Glomerular visceral epithelial cell (primary cell): ENCODE measurements around the gene SPARCL1.
"Not testable (repeated sequence)": the region's sequence is repeated elsewhere in the genome, so short reads cannot be mapped to it uniquely, and the experiment has no call there.

Experiments used
- DNase-seq: peaks from one replicate; pipeline ENCODE4 v3.0.0-alpha.2; 2016; ENCODE audit errors: extremely low spot score

SPARCL1 gene, protein sequence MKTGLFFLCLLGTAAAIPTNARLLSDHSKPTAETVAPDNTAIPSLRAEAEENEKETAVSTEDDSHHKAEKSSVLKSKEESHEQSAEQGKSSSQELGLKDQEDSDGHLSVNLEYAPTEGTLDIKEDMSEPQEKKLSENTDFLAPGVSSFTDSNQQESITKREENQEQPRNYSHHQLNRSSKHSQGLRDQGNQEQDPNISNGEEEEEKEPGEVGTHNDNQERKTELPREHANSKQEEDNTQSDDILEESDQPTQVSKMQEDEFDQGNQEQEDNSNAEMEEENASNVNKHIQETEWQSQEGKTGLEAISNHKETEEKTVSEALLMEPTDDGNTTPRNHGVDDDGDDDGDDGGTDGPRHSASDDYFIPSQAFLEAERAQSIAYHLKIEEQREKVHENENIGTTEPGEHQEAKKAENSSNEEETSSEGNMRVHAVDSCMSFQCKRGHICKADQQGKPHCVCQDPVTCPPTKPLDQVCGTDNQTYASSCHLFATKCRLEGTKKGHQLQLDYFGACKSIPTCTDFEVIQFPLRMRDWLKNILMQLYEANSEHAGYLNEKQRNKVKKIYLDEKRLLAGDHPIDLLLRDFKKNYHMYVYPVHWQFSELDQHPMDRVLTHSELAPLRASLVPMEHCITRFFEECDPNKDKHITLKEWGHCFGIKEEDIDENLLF

DNA sequence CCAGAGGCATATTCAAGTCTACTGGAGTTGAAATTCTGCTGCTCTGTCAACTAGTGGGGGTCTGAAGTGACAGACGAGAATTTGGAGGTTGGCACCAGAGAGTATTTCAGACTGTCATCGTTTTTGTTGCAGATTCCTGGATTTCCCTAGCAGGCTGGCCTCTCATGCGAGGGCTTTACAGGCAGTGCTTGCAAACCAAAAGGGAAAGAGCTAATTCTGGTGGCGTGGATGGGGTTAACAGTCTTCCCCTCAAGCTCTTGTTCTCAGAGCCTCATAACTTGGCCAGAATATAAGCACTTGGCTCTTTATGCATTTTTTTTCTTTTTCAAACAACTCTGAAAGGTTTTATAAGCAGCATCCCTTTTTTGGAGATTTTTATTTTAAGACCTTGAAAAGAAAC, at the start of gene SPARCL1:
Gene SPARCL1, minus strand, starts transcription at position 190 of the 400 bp plus-strand sequence. CDS start 29,802 bp downstream, outside the sequence.
- no peak for DNase-seq

DNA sequence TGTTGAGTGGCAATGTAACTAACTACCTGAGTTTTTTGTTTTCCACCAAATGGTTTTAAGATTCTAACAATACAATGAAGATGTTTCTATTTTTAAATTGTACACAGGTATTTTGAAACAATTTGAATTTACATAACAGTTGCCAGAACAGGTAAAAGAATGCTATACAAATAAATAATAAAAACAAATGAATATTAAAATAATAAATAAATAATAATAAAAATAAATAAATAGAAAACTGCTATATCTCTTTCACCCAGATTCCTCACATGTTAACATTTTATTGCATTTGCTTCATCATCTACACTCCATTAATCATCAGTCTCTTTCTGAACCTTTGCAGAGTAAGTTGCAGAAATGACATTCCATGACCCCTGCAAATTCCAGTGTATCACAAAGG, 46.8 kb upstream of the SPARCL1 start:
- no peak for DNase-seq

DNA sequence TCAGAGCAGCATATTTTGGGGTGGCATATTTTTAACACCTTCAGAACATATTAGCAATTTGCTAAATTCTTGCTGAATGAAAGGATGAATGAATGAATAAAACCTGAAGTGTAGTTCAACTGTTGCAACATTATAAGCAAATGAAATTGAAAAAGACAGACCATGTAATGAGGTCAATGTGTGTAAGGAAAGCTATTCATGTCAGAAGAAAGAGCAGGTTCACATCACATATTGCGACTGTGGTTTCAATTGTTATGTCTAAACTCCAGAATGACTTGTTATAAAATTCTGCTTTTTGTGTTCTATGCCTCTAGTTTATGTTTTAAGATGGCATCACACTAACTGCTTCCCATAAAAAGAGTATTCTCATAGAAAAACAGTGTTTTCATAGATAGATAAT, 46.2 kb upstream of the SPARCL1 start:
- DNase-seq, result no peak

DNA sequence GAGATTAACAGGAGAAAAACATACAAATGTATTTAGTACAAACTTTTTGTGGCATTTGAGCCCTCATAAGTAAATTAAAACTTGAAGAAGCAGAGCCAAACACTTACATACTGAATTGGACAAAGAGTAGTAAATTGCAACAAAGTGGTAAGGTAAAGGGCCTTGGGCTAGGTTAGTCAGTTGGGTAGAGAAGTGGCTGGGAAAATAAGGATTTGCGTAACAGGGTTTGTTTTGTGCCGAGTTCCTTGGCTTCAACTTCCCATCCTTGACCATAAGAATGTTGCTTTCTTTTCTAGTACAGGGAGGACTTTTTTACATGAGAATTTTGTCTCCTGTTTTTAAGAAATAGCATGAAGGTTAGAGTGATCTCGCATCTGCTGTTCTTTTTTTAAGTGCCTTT, 45.8 kb upstream of the SPARCL1 start:
- no peak for DNase-seq

DNA sequence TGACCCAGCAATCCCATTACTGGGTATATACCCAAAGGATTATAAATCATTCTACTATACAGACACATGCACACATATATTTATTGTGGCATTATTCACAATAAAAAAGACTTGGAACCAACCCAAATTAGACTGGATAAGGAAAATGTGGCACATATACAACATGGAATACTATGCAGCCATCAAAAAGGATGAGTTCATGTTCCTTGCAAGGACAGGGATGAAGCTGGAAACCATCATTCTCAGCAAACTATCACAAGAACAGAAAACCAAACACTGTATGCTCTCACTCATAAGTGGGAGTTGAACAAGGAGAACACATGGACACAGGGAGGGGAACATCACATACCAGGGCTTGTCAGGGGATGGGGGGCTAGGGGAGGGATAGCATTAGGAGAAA, 45.2 kb upstream of the SPARCL1 start:
- DNase-seq, result not testable (repeated sequence)

DNA sequence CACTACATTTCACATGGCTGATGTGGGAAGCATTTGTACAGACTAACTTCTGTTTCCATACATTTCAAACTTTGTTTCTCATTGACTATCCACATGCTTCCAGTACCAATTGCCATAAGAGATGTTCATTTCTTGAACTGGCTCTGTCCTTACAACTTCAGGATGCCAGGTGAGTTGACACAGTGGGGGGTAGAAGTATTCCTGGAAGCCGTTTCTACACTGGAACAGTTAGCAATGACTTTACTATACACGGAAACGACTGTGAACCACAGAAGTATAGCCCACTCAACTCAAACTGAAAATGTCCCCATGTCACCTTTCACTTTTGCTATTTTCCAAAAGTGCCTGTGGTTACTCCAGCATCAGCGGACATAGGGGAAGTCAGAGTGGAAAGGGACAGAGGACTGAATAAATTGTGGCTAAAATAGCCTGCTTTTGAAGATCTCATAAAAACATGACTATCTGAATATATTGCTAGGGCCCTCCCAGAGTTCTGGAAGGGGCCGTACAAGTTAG, 41.2 kb upstream of the SPARCL1 start:
- DNase-seq, result no peak

DNA sequence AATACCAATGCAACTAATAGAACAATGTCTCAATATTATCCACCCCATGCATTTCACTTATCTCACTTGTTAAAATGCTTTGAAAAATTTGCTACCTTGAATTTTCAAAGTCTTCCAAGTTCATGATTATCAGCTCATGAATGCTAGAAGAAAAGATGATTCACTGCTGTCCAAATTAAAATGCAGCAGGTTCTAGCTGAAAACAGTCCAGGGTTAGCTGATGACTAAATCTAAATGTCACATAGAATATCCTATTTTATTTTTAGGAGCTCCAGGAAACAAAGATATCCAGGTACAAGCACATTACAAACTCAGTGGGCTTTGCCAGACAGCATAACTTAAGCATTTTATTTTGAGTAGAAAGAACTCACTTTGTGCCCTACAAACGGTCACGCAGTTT, 38.0 kb upstream of the SPARCL1 start:
- DNase-seq, result no peak

DNA sequence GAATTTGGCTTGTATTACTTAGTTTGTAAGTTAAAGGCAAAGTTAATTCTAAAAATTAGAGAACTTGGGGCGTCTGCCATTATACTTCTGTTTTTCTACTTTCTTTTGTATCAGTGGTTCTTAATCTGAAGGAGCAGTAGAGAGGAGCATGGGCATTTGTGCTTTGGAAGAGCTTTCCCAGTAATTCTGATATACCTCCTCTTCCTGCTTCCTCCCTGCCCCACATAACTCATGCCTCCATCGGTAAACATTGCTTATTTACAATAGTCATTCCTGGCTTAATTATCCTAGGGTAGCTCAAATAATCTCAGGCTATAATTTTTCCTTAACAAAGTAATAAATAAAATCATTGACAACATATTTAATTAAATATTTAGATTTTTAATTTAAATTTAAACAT, 37.1 kb upstream of the SPARCL1 start:
- DNase-seq, result no peak

DNA sequence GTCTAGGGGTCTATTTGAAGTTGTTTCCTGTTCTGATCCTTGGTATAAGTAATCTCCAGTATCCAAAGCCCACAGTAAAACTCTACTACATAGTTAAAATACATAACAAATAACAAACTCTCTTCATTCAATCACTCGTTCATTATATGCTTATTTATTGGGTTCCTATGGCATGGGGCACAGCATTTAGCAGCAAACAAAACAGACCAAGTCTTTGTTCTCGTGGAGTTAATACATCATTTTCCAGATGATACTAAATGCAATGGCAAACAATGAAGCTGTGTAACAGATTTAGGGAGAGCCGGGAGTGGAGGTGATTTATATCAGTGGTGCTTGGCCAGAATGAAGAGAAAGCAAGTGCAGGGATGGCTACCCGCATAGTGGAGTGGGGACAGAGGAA, 36.6 kb upstream of the SPARCL1 start:
- no peak for DNase-seq

DNA sequence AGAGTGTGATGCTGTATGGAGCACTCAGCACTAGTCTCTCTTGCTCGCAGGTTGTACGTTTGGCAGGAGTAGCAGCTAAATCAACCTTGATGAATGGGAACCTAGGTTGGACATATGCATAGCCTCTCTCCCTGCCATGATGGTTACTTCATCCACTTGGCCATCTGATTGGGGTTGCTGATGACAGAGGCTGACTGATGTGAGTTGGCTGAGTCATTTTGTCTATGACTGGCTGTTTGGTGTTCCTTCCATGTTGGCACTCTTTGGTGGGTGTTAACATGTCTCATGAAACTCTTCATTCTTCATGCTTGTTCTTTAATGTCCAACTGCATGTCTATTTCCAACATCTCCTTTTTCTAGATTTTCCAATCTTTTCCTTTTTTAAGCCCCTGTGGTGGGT, 31.6 kb upstream of the SPARCL1 start:
- DNase-seq, result no peak

DNA sequence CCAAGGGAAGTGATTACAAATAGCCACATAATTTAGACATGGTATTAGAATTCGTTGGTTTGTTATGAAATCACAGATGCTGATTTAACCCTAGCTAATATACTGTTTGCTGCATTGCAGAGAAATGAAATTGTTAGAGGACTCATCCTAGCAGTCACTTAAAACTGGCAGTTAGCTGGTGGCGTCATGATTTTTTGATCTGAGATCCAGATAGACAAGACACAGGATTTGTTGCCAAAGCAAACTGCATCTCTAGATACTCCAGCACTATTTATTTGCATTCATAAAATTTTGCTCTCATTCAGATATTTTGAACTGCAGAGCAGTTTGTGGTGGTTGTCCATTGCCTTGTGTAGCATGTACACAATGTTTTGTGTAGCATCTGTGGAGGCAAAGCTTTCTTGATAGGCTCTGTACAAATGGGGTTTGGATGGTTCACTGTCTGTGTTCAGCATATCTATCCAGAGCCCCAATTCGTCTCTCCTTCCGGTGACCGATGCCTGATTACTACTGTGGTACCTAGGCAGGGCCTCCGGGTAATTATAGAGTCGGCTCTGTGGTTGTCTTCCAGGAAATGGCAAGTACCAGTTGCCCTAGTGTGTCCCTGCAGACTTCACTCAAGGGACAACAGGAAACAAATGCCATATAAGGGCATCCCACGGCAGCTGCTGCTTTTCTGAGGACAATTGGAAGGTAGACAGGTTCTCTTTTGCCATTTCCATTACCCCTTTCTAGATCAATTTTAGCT, 30.1 kb upstream of the SPARCL1 start:
- no peak for DNase-seq

DNA sequence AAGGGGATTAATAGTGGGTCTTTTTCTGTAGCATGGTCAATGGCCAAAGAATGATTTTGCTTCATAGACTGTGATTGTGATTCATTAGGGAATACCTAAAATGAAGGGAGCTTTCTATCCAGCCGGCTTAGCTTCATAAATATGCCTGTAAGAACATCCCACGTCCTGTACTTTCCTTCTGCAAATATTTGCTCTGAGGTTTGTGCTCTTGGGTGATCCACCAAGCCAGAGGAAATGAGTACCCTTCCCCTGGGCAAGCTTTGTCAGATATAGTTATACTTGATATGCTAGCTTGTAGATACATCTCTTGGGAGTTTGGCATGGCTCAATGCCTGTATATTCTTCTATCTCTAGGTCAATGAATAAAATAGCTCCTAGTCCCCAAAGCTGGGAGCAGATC, 28.2 kb upstream of the SPARCL1 start:
- DNase-seq, result no peak

DNA sequence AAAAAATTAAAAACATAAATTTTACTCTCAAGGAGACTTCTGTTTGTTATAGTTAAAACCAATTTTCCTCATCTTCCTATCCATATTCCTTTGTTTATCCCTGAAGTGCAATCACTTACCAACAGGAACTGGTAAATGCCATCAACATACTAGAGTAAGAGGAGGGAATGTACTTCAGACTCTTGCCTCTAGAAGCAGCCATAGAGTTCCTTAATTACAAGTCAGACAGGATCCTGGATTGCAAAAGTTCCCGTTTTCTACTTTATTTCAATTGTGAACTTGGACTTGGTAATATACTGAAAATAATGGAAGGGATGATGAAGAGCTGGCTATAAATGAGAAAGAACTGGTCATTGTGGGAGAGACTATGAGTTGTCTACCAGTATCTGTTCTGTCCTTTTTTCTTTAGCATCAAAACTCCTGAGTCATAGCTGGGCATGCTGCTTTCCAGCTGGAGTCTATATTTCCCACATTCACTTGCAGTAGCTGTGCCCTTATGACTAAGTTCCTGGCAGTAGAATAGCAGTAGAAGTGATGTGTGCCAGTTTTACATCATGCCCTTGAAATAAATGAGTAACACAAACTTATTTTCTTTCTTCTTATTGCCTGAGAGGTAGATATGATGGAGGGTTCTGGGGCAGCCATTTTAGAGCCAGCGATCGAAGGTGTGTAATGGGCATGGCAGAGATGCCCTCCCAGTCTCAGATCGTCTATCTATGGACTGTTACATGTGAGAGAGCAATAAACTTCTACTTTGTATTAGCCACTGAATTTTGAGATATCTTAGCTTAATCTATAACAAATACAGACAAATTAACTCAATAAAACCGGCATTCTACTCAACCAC, 26.8 kb upstream of the SPARCL1 start:
- DNase-seq, result peak; percentile 68

DNA sequence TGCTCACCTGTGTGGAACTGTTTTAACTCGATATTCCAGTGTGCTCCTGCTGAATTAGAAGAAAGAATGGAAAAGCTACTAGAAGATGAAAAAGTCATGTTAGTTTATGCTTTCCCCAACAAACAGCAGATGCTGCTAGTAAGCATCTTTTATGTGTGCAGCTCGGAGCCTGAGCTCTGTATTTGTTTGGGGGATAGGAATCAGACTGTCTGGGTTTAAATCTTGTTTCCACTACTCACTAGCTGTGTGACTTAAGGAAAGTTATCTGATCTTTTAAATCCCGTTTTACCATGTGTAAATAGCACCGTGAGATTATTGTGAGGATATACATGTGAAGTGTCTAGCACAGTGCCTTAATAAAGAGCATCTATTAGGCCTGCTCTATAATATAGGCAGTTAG, 24.0 kb upstream of the SPARCL1 start:
- no peak for DNase-seq

DNA sequence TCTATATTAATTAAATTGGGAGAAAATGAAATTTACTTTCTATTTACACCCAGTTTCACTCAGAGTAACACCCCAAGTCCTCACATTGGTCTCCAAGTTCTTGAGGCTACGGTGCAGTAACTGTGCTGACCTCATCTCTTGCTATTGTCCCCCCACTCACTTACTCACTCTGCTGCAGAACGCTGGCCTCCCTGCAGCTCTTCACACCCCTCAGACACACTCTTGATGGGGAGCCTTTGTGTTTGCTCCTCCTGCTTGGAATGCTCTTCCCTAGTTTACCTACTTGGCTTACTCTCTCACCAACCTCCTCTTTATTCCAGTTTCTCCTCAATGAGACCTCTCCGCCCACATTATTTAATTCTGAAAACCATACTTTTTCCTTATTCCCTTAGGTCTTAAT, 22.2 kb upstream of the SPARCL1 start:
- no peak for DNase-seq

DNA sequence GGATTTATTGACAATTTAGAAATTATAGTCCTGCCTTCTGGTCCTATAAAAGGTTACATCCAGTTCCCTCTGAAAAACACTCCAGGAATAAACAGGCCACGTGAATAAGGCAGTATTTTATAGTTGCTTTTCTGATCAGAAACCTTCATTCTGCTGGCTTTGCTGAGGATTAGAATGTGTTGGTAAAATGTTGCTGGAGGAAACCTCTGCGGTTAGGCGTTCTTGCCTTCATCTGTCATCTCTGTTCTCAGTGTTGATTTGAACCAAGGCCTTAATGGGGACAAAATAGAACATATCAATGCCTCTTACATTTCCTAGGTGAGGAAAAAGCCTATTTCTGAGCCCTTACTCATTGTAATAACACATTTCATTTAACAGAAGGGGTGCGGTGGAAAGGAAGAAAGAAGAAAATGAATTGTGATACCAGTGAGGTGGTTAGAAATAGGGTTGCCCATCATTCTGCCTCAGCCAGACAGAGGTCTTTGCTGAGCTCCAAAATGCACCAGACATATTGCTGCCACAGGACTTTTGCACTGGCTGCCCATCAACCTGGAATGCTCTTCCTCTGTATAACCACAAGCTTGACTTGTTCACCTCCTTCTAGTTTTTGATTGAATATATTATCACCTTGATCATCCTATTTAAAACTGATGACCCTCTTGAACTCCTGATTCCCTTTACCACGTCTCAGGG, 18.0 kb upstream of the SPARCL1 start:
- no peak for DNase-seq

DNA sequence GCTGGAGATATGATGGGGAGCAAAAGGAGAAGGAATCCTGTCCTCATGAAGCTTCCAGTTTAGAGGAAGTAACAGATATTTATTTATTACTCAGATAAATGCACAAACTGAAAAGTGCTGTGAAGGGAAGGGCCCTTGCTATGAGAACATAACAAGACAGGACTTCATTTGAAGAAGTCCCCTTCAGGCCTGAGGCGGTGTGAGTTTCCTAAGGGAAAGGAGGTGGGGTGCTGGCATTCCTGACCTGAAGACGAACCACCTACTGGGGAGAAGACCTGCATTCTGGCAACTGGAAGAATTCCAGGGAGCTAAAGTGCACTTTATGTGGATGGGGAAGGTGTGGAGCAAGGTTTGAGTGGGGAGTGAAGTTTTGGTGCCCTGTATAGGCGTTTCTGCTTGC, 15.9 kb upstream of the SPARCL1 start:
- DNase-seq, result no peak

DNA sequence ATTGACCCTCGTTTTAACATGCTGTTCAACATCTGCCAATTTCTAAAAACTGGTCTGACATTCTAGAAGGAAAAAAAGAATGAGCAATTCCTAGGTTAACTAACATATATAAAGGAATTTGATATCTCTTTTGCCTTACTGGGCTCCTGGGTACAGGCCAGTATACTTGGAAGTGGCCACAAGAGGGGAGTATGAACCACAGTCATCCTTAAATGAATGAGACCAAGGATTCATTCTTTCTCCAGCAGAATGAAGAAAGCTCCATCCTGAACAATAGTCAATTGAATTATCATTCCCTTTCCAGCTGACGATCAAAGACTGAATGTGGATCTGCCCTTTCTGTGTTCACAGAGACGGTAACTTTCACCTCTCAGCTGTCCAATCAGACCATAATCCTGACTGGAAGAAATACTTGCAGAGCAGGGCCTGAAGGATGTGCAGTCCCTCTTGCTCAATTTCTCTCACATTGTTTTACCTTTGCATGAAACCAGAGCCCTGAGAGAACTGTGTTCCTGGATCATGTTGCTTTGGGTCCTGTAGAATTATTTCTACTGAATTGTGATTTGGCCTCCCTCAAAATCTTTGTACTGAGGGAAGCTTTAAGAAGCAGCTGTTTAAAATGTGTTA, 14.8 kb upstream of the SPARCL1 start:
- peak; percentile 54 for DNase-seq

DNA sequence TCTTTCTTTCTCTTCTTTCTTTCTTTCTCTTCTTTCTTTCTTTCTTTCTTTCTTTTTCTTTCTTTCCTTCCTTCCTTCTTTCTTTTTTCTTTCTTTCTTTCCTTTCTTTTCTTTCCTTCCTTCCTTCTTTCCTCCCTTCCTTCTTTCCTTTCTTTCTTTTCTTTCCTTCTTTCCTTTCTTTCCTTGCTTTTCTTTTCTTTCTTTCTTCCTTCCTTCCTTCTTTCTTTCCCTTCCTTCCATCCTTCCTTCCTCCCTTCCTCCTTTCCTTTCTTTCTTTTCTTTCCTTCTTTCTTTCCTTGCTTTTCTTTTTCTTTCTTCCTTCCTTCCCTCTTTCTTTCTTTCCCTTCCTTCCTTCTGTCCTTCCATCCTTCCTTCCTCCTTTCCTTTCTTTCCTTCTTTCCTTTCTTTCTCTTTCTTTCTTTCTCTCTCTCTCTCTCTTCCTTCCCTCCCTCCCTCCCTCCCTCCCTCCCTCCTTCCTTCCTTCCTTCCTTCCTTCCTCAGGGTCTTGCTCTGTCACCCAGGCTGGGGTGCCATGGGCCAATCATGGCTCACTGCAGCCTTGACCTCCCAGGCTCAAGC, 13.6 kb upstream of the SPARCL1 start:
- DNase-seq, result no peak
